Stimulated activated CD4-positive, alpha-beta T cell treated with anti-CD3 and anti-CD28 coated beads, Interleukin-15, amount 100 ng/mL, for 24 hours (primary cell): Measurements from ENCODE around the gene PSMD1.
A peak's percentile ranks its signal among the peaks of the same experiment; 100 is the strongest.

Experiments
- DNase-seq: peaks from one replicate; pipeline ENCODE4 v3.0.0-alpha.2; 2020

The PSMD1 gene

GRCh38 chr2:231036131-231036530 is 20.5 kb upstream of the PSMD1 start:
- DNase-seq: no peak

DNA sequence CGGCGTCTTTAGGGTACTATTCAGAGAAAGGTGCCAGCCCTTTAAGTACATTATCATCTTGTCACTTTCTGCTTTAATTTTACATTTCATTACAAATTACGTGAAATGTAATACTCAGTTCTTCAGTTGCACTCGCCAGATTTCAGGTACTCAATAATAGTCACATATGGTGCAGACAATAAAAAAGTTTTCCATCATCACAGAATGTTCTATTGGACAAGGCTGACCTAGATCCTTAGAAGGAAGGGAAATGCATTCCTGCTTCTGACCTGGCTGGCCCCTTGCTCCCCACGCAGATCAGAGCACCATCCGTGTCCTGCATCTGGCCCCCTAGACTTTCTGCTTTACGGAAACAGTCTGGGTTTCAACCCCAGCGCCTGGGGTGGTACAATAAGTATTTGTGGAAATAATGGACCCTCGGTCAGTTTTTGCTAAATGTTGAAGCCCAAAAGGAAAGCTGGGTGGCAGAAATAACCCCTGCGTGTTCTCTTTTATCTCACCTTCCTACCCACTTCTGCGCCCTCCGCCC is 20.0 kb upstream of the PSMD1 start:
- no peak for DNase-seq

GRCh38 chr2:231037202-231037730 is 19.4 kb upstream of the PSMD1 start, which contains the start of gene C2orf72:
Gene C2orf72 (plus strand): TSS chr2:231037523. CDS start chr2:231037566, 43 bp downstream.
- peak; percentile 7 for DNase-seq

DNA sequence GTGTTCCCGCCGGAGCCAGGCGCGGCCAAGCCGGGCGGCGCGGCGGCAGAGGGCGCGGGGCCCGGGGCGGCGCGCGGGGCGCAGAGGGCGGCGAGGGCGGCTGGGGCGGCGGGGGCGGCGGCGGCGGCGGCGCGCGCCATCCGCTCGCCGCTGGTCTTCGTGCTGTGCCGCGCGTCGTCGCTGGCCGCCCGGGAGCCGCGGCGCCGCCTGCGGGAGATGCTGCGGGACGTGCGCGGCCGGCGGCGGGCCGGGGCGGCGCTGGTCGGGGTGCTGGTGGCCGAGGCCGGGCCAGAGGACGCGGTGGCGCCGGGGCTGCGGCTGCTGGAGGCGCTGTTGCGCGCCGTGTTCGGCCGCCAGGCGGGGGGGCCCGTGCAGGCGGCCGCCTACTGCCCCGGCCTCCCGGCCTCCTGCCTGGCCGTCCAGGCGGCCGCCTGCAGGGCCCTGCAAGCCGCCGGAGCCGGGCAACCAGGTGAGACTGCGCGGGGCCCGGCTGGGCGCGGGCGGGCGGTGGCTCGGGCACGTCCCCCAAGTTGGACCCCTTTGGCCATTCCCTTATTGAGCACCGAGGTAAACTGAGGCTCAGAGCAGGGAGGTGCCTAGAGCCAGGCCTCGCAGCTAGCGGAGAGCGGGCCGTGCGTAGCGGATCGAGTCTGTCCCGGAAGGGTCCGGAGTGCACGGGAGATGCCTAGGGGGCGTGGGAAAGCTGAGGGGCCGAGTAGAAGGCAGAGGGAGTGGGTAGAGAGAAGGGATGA is 18.8 kb upstream of the PSMD1 start:
- DNase-seq: peak; percentile 24

DNA sequence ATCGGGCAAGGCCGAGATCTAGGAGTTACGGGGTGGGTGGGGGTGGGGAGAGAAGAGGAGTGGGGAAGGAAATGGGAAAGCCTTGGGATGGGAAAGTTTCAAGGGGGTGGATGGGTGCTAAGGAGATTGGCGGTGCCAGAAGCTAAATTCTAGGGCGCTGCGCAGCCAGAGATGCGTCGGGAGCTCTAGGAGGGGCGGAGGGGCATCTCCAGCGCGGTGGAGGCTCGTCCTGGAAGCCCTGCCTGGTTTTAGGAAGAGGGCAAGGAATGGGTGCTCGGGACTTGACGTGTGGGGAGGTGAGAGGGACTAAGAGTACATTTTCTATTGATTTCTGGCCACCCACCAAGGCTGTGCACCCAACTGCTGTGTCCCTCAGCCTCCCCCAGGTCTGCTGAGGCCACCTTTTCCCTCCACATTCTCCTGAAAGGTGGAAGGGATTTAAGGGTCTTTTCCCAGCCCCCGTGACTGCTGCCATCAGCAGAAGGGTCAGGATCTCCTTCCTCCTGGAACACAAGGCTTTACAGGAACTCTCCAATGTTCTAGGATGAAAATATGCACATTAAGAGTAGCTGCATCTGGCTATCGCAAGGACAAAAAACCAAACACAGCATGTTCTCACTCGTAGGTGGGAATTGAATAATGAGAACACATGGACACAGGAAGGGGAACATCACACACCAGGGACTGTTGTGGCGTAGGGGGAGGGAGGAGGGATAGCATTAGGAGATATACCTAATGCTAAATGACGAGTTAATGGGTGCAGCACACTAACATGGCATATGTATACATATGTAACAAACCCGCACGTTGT is 18.0 kb upstream of the PSMD1 start:
- DNase-seq: no peak

GRCh38 chr2:231039294-231039664 is 17.4 kb upstream of the PSMD1 start:
- DNase-seq: no peak

DNA sequence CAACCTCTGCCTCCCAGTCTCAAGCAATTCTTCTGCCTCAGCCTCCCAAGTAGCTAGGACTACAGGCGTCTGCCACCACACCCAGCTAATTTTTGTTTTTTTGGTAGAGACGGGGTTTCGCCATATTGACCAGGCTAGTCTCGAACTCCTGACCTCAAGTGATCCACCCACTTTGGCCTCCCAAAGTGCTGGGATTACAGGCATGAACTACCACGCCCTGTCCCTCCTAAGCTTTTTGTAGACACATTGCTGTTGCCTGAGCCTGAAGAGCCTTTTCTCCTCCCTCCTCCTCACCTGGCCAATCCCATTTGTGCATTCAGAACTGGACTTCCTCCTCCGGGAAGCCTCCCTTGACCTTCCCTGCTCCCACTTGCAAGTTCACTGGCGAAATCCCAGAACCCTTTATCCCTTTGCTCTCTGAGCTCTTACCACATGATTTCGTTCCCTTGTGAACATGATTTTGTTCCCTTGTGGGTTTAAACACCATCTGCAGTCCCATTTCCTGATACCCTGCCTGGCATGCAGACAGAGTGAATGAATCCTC is 16.8 kb upstream of the PSMD1 start:
- DNase-seq: no peak

- no peak for DNase-seq
These were observed 15.5 kb upstream of the PSMD1 start for GRCh38 chr2:231041061-231041689.

- DNase-seq: no peak
These were observed 12.9 kb upstream of the PSMD1 start for GRCh38 chr2:231043796-231044195.

DNA sequence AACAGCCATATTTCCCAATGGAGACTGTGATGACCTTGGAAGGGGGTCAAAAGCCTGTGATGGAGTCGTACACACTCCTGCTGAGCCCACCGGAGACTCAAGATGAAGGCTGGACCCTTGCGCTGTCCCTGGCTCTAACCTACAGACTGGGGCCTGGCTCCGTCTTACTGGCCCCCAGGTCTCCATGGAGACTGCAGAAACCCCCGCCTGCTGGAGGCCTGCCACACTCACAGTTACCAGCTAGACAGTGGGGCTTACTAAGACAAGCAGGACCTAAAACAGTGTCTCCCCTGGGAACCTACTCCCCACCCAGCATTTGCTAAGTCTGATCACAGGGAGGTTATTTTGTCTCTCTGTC is 9.8 kb upstream of the PSMD1 start:
- no peak for DNase-seq

- DNase-seq: no peak
These were observed 9.3 kb upstream of the PSMD1 start for GRCh38 chr2:231047274-231047922.

GRCh38 chr2:231047923-231048915 is 8.4 kb upstream of the PSMD1 start:
- no peak for DNase-seq

- DNase-seq: no peak
These were observed 7.2 kb upstream of the PSMD1 start for GRCh38 chr2:231049286-231050017.

- no peak for DNase-seq
These were observed 6.4 kb upstream of the PSMD1 start for GRCh38 chr2:231050018-231050901.

DNA sequence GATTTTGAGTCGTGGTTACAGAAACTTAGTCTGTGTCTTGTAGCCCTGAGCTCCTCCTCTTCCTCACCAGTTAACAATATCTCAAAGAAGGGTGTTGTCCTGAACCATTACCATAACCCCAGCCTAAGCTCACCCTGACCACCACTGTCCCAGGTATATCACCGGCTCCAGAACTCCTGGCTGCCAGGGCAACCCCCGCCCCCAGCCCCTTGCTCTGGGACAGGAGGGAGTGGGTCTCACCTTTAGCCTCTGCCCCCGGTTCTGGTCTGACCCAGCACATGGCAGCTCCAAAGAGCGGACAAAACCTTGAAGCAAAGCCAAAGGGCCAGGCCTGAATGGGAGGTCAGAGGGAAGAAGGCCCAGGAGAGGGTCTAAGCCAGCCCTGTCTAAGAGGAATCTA is 5.6 kb upstream of the PSMD1 start:
- no peak for DNase-seq

- peak; percentile 90 for DNase-seq
These were observed 3.9 kb upstream of the PSMD1 start for GRCh38 chr2:231052494-231053451.

DNA sequence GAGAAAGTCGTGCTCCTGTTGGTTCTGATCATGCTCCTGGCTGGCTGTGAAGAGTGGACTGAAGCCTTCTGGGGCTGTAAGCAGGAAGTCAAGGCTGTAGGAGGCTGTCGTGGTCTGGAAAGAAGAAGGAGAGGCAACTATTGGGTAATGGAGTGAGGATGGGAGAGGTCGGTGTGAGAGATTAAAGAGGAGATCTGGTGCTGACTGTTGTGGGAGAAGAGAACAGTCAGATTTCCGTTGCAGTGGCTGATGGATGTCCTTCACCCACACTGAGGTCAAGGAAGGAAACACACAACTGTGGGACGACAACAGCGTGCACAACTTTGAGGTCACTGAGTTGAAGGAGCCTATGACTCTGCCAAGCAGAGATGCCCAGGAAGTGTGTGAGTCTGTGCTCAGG is 2.8 kb upstream of the PSMD1 start:
- DNase-seq: no peak

DNA sequence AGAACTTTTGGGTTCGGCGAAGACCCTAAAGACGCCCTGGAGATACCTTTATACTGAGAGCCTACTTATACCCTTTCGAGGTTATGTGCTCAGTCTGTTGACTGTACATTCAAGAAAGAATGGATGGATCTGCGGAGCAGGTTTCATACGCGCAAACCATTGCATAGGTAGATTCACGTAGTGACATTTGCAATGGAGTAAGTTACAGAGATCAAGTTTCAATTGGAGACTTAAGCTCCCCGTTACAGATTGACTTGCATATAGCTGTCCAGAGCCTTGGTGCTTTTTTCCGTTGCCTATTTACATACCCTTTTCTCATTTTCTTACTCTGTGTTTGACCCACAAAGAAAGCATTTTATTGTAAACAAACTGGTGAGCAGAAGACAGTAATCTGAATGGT is 923 bp downstream of the PSMD1 start:
- no peak for DNase-seq
